LNCaP clone FGC (cell line): Measurements from ENCODE around the gene NFAM1.

ENCODE experiments used
- DNase-seq: peaks from one replicate; pipeline ENCODE4 v3.0.0-alpha.2; 2011; ENCODE audit warnings: low read depth
- H3K4me3 ChIP-seq: 2 replicates; pipeline ENCODE4 v1.5.1; 2011; ENCODE audit warnings: mild to moderate bottlenecking, low read depth, low read length, control low read depth
- TF ChIP-seq, protein P1 (sequence below): IDR thresholded peaks from 2 replicates; pipeline ENCODE4 v1.5.1; 2012; ENCODE audit warnings: mild to moderate bottlenecking; ENCODE audit not compliant: control insufficient read depth, insufficient read depth; ENCODE audit errors: extremely low read depth

The NFAM1 gene

GRCh38 chr22:42440728-42441127, 8.5 kb upstream of the NFAM1 start:
- DNase-seq, result no peak
- TF ChIP-seq, protein P1, sequence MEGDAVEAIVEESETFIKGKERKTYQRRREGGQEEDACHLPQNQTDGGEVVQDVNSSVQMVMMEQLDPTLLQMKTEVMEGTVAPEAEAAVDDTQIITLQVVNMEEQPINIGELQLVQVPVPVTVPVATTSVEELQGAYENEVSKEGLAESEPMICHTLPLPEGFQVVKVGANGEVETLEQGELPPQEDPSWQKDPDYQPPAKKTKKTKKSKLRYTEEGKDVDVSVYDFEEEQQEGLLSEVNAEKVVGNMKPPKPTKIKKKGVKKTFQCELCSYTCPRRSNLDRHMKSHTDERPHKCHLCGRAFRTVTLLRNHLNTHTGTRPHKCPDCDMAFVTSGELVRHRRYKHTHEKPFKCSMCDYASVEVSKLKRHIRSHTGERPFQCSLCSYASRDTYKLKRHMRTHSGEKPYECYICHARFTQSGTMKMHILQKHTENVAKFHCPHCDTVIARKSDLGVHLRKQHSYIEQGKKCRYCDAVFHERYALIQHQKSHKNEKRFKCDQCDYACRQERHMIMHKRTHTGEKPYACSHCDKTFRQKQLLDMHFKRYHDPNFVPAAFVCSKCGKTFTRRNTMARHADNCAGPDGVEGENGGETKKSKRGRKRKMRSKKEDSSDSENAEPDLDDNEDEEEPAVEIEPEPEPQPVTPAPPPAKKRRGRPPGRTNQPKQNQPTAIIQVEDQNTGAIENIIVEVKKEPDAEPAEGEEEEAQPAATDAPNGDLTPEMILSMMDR, result no peak
- no peak overlapping the region for H3K4me3 ChIP-seq

DNA sequence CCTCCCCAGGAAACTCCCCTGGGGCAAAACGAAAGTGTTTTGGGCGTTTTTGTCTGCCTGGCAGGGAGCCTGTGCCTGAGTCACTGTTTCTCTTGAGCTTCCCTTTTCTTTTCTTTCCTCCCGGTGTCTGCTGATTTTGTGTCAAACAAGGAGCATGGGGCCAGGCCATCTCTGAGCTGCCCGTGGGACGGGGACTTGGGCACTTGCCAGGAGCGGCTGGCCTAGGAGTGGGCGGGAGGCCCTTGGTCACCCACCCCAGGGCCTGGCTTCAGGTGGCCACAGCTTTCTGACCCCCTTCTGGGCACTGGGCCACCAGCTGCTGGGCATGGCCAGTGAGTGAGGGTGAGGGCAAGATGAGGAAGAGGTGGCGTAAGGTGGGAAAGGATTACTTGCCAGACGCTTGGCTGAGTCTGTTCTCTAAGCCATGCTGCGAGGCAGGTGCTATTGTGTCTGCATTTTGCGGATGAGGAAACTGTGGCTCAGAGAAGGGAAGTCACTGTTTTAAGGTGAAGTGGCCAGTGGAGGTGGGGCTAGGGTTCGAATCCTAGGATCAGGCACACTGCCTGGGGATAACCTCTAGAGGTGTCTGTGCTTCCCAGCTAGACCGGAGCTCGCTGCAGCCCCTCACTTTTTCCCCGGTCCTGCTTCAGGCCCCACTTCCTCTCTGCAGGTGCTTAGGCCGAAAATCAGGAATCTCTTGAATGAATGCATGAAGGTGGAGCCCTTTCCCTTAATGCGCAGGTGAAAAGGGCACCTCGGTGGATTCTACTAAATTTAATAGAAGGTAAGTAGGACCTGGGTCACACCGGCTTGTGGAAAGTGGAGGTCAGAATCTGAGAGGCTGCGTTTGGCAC, 7.8 kb upstream of the NFAM1 start:
- TF ChIP-seq, protein P1, result no peak
- DNase-seq, result no peak
- no peak overlapping the region for H3K4me3 ChIP-seq

DNA sequence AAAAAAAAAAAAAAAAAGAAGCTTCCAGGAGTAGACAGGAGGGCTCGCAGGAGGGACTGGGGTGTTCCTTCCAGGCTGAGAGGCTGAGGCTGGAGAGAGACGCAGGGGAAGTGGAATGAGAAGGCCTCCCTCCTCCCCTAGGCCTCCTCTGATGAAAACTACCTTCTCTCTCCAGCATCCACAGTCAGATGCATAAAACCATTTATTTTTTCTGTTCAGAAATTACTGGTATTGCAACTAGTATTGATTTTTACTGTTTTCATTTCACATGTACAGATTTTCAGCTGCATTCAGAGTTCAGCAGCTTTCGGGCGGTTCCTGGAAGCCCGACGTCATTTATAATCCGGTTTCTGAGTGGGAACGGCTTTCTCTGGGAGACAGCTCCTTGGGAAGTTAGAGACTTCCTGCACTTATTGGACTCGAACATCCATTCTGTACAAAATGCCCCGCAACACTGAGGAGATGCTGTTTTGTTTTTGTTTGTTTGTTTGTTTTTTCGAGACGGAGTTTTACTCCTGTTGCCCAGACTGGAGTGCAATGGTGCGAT, 6.9 kb upstream of the NFAM1 start:
- TF ChIP-seq, protein P1, result no peak
- H3K4me3 ChIP-seq, result no peak overlapping the region
- no peak for DNase-seq

DNA sequence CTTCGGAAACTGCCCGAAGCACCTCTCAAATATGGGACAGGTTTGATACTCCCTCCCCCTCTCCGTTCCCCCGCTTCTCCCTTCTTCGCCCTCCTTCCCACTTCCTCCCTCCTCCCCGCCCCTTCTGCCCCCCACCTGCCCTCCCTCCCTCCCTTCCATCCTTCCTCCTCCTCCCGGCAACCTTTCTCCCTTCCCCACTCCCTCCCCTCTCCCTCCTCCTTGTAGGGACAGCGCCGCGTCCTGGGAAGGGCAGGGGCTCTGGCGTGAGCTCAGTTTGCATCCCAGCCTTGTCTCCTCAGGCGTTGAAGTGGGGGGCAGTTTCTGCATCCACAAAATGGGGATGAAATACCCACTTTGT, 6.1 kb upstream of the NFAM1 start:
- H3K4me3 ChIP-seq, result no peak overlapping the region
- TF ChIP-seq, protein P1, result no peak
- DNase-seq, result no peak

- TF ChIP-seq, protein P1, result peak; percentile 91
- peak overlapping the region; percentile 47 for H3K4me3 ChIP-seq
- DNase-seq, result no peak
Measured at GRCh38 chr22:42437488-42438292, 5.5 kb upstream of the NFAM1 start.

GRCh38 chr22:42436404-42436803, 4.2 kb upstream of the NFAM1 start:
- TF ChIP-seq, protein P1, result no peak
- no peak for DNase-seq
- no peak overlapping the region for H3K4me3 ChIP-seq
